Osteocyte (in vitro differentiated cells): ENCODE results near the gene LRRC8A. TPM values are rescaled to one million over a fixed set of nuclear protein-coding genes. Genes with fewer than 3 reads are reported as not detected.

Experiments
- DNase-seq: peaks from one replicate; pipeline ENCODE4 v3.0.0; 2021; ENCODE audit warnings: mixed read lengths; ENCODE audit not compliant: unreplicated experiment; ENCODE audit errors: extremely low spot score
- H3K27ac Mint-ChIP-seq: one replicate; pipeline ENCODE4 v1.8.0; 2021; ENCODE audit warnings: mild to moderate bottlenecking, mixed read lengths; ENCODE audit not compliant: unreplicated experiment
- H3K27me3 Mint-ChIP-seq: one replicate; pipeline ENCODE4 v1.8.0; 2021; ENCODE audit warnings: mixed read lengths; ENCODE audit not compliant: unreplicated experiment
- H3K36me3 Mint-ChIP-seq: one replicate; pipeline ENCODE4 v1.8.0; 2021; ENCODE audit warnings: mixed read lengths; ENCODE audit not compliant: unreplicated experiment
- H3K4me1 Mint-ChIP-seq: one replicate; pipeline ENCODE4 v1.8.0; 2021; ENCODE audit warnings: mixed read lengths; ENCODE audit not compliant: unreplicated experiment
- H3K4me3 Mint-ChIP-seq: one replicate; pipeline ENCODE4 v1.8.0; 2021; ENCODE audit warnings: mild to moderate bottlenecking, moderate library complexity, mixed read lengths; ENCODE audit not compliant: unreplicated experiment
- H3K9me3 Mint-ChIP-seq: one replicate; pipeline ENCODE4 v1.8.0; 2021; ENCODE audit warnings: mixed read lengths; ENCODE audit not compliant: unreplicated experiment
- total RNA-seq: library from RNA; stranded (reverse); gene quantifications from 2 replicates; pipeline ENCODE4 v1.2.1, GENCODE V29; 2021
- TF ChIP-seq, protein P1 (sequence below): fragments of 200-600 bp; sonication (generic); IDR thresholded peaks from 2 replicates; pipeline ENCODE4 v1.5.0; 2021; ENCODE audit warnings: antibody characterized with exemption, mild to moderate bottlenecking, moderate library complexity

LRRC8A gene
- total RNA-seq, 1 donor from 2014 or later, result 42.8 TPM

DNA sequence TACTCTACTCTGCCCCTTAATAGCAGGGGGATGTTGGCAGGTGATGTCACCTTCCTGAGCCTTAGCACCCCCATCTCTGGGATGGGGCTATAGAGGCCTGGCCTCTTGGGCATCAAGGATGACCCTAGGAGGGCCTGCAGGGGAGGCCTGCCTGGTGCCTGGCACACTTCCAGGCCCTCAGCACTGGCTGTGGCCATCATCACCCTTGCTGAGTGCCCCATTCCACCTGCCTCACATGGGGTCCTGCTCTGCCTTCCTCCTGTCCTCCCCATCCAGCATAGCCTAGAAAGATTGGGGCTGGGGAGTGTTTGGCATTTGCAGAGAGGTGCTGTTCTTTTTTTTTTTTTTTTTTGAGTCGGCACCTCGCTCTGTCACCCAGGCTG lies 21.1 kb downstream of the LRRC8A start:
- Mint-ChIP-seq H3K36me3 (peaks cover 12% of the 10 kb centered on the region), H3K27ac (no peak overlapping the region), H3K4me1 (peaks cover 32% of the 10 kb centered on the region), H3K9me3 (no peaks in the 10 kb centered on the region), H3K4me3 (no peak overlapping the region), H3K27me3 (no peaks in the 10 kb centered on the region)
- DNase-seq, result no peak
- TF ChIP-seq, protein P1, sequence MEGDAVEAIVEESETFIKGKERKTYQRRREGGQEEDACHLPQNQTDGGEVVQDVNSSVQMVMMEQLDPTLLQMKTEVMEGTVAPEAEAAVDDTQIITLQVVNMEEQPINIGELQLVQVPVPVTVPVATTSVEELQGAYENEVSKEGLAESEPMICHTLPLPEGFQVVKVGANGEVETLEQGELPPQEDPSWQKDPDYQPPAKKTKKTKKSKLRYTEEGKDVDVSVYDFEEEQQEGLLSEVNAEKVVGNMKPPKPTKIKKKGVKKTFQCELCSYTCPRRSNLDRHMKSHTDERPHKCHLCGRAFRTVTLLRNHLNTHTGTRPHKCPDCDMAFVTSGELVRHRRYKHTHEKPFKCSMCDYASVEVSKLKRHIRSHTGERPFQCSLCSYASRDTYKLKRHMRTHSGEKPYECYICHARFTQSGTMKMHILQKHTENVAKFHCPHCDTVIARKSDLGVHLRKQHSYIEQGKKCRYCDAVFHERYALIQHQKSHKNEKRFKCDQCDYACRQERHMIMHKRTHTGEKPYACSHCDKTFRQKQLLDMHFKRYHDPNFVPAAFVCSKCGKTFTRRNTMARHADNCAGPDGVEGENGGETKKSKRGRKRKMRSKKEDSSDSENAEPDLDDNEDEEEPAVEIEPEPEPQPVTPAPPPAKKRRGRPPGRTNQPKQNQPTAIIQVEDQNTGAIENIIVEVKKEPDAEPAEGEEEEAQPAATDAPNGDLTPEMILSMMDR, result no peak

DNA sequence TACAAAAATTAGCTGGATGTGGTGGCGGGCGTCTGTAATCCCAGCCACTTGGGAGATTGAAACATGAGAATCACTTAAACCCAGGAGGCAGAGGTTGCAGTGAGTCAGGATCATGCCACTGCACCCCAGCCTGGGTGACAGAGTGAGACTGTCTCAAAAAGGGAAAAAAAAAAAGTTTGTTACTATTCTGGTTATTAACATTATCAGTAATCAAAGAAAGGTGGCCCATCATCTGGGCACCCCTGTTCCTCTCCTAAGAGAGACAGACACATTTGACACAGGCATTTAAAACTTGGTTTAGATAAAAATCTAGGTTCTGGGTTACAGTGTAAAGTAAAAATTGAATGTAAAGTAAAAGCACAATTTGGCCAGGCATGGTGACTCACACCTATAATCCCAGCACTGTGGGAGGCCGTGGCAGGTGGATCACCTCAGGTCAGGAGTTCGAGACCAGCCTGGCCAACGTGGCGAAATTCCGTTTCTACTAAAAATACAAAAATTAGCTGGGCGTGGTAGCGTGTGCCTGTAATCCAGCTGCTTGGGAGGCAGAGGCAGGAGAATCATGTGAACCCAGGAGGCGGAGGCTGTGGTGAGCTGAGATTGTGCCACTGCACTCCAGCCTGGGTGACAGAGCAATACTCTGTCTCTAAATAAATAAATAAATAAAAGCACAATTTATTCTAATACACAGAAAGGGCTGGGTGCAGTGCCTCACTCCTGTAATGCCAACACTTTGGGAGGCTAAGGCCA lies 22.1 kb downstream of the LRRC8A start:
- peak overlapping the region; percentile 73 for H3K27ac Mint-ChIP-seq
- no peak for DNase-seq

DNA sequence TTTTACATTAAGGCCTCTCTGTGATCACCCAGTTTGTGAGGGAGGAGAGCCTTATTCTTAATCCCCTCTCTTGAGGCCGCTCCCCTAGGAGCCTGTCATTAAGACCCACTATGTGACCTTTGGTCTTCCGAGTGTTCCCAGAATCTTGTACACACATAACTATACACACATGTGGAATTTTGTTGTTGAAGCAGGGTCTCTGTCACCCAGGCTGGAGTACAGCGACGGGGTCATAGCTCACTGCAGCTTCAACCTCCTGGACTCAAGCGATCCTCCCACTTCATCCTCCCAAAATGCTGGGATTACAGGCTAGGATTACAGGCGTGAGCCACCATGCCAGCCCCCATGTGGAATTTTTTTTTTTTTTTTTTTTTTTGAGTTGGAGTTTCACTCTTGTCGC lies 24.0 kb downstream of the LRRC8A start:
- peaks cover 27% of the 10 kb centered on the region for H3K4me1 Mint-ChIP-seq
- no peaks in the 10 kb centered on the region for H3K9me3 Mint-ChIP-seq
- H3K27ac Mint-ChIP-seq, result no peak overlapping the region
- no peaks in the 10 kb centered on the region for H3K27me3 Mint-ChIP-seq
- no peak overlapping the region for H3K4me3 Mint-ChIP-seq
- no peak for DNase-seq
- peaks cover 26% of the 10 kb centered on the region for H3K36me3 Mint-ChIP-seq
- TF ChIP-seq, protein P1, result no peak

More for the DNA sequence above, 22.1 kb downstream of the LRRC8A start:
- Mint-ChIP-seq H3K9me3 (no peaks in the 10 kb centered on the region), H3K36me3 (peaks cover 18% of the 10 kb centered on the region), H3K4me1 (peaks cover 29% of the 10 kb centered on the region), H3K4me3 (no peak overlapping the region), H3K27me3 (no peaks in the 10 kb centered on the region)
- TF ChIP-seq, protein P1, result no peak

DNA sequence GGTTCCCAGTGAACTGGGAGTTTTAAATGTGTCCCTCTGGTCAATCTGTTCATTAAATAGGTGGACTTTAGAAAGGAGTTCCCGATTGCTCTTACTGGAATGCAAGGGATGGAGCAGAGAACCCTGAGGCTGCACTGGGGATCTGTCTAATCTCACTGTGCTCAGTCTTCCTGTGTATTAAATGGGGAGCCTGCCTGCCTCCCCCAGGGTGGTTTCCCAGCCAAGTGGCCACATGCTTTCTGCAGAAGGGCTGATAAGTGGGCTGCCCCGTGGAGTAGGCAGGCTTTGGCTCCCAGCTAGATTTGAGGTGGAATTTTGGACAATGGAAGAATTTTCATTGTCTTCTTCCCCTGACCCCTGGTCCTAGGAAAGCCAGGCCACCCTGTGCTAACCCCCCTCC lies 24.8 kb downstream of the LRRC8A start:
- Mint-ChIP-seq H3K27ac (no peak overlapping the region), H3K4me1 (peaks cover 35% of the 10 kb centered on the region)

DNA sequence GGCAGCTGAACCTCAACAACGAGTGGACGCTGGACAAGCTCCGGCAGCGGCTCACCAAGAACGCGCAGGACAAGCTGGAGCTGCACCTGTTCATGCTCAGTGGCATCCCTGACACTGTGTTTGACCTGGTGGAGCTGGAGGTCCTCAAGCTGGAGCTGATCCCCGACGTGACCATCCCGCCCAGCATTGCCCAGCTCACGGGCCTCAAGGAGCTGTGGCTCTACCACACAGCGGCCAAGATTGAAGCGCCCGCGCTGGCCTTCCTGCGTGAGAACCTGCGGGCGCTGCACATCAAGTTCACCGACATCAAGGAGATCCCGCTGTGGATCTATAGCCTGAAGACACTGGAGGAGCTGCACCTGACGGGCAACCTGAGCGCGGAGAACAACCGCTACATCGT lies 26.4 kb downstream of the LRRC8A start:
- no peak for DNase-seq
- H3K4me1 Mint-ChIP-seq, result peaks cover 37% of the 10 kb centered on the region
- no peaks in the 10 kb centered on the region for H3K27me3 Mint-ChIP-seq
- H3K9me3 Mint-ChIP-seq, result no peaks in the 10 kb centered on the region
- H3K4me3 Mint-ChIP-seq, result no peak overlapping the region
- TF ChIP-seq, protein P1, result no peak
- no peak overlapping the region for H3K27ac Mint-ChIP-seq
- peaks cover 26% of the 10 kb centered on the region for H3K36me3 Mint-ChIP-seq

More for the DNA sequence above, 24.8 kb downstream of the LRRC8A start:
- Mint-ChIP-seq H3K36me3 (peaks cover 26% of the 10 kb centered on the region), H3K9me3 (no peaks in the 10 kb centered on the region), H3K4me3 (no peak overlapping the region), H3K27me3 (no peaks in the 10 kb centered on the region)
- DNase-seq, result no peak
- TF ChIP-seq, protein P1, result no peak
